ENCODE results near the gene GPD2. TPM values are rescaled to one million over a fixed set of nuclear protein-coding genes. Genes with fewer than 3 reads are reported as not detected.

The GPD2 gene
- total and polyA plus RNA-seq, 2 of the 13 experiments (the other 11 are each of a cell fraction or from before 2014, with no cell fraction given) = not detected

DNA sequence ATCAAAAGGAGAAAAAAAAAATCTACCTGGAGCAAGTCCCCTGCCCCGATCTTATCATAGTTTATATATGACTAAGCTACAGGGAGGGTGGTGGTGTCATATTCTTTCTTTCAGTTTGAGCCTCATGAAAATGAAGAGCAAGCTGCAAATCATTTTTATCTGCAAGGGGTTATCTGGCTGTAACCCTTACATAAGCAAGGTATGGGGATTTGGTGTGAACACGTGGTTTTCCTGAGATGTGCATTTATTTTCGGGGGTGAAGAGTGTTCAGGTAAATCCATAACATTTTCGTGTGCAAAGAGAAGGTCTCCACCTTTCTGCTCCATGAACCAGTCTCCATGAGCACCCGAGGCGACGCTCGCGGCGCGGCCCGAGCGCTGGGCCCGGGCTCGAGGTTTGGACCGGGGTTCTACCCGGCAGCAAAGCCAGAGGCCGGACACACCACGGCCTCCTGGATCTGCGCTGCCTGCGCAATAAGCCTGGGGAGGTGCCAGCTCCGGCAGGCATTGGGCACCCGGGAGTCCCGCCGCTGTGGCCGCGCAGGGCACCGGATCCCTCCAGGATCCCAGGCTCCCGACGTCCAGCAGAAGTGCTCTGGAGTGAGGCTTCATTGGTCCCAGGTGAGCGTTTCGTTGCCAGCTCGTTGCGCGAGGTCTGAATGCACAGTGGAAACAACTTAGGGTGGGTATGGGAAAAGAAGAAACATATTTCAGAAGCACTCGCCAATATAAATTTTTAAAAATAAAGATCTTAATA is 36.1 kb upstream of the GPD2 start (continued):
- TF ChIP-seq EP300 (IDR thresholded peaks at IDR 0.05; ENCODE audit: low read depth in 2 of 2, low read length in 2 of 2) = no peak
- TF ChIP-seq EP300 (CRISPR knock-in tag; IDR thresholded peaks at IDR 0.05; ENCODE audit: borderline replicate concordance) = no peak
- TF ChIP-seq POLR2A (IDR thresholded peaks at IDR 0.05; ENCODE audit: insufficient read depth in 1 of 2, low read depth in 2 of 2, low read length in 2 of 2) = no peak
- peak; percentile 78 for TF ChIP-seq ZNF782 (CRISPR knock-in tag; IDR thresholded peaks at IDR 0.05; ENCODE audit: borderline replicate concordance)
- TF ChIP-seq HNRNPK (IDR thresholded peaks at IDR 0.05; ENCODE audit: low read depth, low read length, poor library complexity, severe bottlenecking) = no peak
- no peak for TF ChIP-seq MATR3 (CRISPR knock-in tag; IDR thresholded peaks at IDR 0.05)
- TF ChIP-seq ZFP36L1 (CRISPR knock-in tag; IDR thresholded peaks at IDR 0.05) = 0 out of 2 replicates have a peak, but pooled peaks have one; percentile 87
- no peak for TF ChIP-seq CHD4 (IDR thresholded peaks at IDR 0.05; ENCODE audit: borderline replicate concordance, low read length)
- TF ChIP-seq, protein P1, sequence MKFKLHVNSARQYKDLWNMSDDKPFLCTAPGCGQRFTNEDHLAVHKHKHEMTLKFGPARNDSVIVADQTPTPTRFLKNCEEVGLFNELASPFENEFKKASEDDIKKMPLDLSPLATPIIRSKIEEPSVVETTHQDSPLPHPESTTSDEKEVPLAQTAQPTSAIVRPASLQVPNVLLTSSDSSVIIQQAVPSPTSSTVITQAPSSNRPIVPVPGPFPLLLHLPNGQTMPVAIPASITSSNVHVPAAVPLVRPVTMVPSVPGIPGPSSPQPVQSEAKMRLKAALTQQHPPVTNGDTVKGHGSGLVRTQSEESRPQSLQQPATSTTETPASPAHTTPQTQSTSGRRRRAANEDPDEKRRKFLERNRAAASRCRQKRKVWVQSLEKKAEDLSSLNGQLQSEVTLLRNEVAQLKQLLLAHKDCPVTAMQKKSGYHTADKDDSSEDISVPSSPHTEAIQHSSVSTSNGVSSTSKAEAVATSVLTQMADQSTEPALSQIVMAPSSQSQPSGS (CRISPR knock-in tag; IDR thresholded peaks at IDR 0.05) = no peak
- TF ChIP-seq ISL2 (CRISPR knock-in tag; IDR thresholded peaks at IDR 0.05) = peak; percentile 15; the same call in 1 of the 2 replicates
- TF ChIP-seq ZNF709 (CRISPR knock-in tag; IDR thresholded peaks at IDR 0.05) = no peak; the same call in 1 of the 2 replicates
- TF ChIP-seq ZNF737 (CRISPR knock-in tag; IDR thresholded peaks at IDR 0.05; ENCODE audit: borderline replicate concordance) = 0 out of 2 replicates have a peak, but pooled peaks have one; percentile 73
- peak; percentile 57; the same call in 1 of the 2 replicates for TF ChIP-seq ZNF263 (CRISPR knock-in tag; IDR thresholded peaks at IDR 0.05)
- TF ChIP-seq ZSCAN12 (CRISPR knock-in tag; IDR thresholded peaks at IDR 0.05) = 0 out of 2 replicates have a peak, but pooled peaks have one; percentile 35
- no peak for TF ChIP-seq PAF1 (CRISPR knock-in tag; IDR thresholded peaks at IDR 0.05)
- TF ChIP-seq ATF1 (CRISPR knock-in tag; IDR thresholded peaks at IDR 0.05) = no peak
- no peak for TF ChIP-seq ZNF788 (CRISPR knock-in tag; IDR thresholded peaks at IDR 0.05; ENCODE audit: borderline replicate concordance)
- TF ChIP-seq ZSCAN20 (CRISPR knock-in tag; IDR thresholded peaks at IDR 0.05; ENCODE audit: borderline replicate concordance) = peak; percentile 86
- TF ChIP-seq FIP1L1 (IDR thresholded peaks at IDR 0.05; ENCODE audit: borderline replicate concordance, insufficient read depth, low read depth, low read length) = no peak
- no peak for TF ChIP-seq HCFC1 (IDR thresholded peaks at IDR 0.05; ENCODE audit: low read depth, low read length)
- TF ChIP-seq, protein P2, sequence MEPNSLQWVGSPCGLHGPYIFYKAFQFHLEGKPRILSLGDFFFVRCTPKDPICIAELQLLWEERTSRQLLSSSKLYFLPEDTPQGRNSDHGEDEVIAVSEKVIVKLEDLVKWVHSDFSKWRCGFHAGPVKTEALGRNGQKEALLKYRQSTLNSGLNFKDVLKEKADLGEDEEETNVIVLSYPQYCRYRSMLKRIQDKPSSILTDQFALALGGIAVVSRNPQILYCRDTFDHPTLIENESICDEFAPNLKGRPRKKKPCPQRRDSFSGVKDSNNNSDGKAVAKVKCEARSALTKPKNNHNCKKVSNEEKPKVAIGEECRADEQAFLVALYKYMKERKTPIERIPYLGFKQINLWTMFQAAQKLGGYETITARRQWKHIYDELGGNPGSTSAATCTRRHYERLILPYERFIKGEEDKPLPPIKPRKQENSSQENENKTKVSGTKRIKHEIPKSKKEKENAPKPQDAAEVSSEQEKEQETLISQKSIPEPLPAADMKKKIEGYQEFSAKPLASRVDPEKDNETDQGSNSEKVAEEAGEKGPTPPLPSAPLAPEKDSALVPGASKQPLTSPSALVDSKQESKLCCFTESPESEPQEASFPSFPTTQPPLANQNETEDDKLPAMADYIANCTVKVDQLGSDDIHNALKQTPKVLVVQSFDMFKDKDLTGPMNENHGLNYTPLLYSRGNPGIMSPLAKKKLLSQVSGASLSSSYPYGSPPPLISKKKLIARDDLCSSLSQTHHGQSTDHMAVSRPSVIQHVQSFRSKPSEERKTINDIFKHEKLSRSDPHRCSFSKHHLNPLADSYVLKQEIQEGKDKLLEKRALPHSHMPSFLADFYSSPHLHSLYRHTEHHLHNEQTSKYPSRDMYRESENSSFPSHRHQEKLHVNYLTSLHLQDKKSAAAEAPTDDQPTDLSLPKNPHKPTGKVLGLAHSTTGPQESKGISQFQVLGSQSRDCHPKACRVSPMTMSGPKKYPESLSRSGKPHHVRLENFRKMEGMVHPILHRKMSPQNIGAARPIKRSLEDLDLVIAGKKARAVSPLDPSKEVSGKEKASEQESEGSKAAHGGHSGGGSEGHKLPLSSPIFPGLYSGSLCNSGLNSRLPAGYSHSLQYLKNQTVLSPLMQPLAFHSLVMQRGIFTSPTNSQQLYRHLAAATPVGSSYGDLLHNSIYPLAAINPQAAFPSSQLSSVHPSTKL (CRISPR knock-in tag; IDR thresholded peaks at IDR 0.05) = no peak; the same call in 1 of the 2 replicates
- TF ChIP-seq, protein P3, sequence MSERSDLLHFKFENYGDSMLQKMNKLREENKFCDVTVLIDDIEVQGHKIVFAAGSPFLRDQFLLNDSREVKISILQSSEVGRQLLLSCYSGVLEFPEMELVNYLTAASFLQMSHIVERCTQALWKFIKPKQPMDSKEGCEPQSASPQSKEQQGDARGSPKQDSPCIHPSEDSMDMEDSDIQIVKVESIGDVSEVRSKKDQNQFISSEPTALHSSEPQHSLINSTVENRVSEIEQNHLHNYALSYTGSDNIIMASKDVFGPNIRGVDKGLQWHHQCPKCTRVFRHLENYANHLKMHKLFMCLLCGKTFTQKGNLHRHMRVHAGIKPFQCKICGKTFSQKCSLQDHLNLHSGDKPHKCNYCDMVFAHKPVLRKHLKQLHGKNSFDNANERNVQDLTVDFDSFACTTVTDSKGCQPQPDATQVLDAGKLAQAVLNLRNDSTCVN (CRISPR knock-in tag; IDR thresholded peaks at IDR 0.05; ENCODE audit: borderline replicate concordance) = no peak
- no peak for TF ChIP-seq ZNF354B (CRISPR knock-in tag; IDR thresholded peaks at IDR 0.05)
